GM18909 (cell line): ENCODE measurements around the gene BOK.

ENCODE experiments used
- ATAC-seq: cut with Tn5 transposase; IDR thresholded peaks from one replicate; pipeline ENCODE4 v1.9.1; 2021; ENCODE audit warnings: mild to moderate bottlenecking; ENCODE audit not compliant: unreplicated experiment, poor library complexity

The BOK gene

GRCh38 chr2:241535871-241536655 is 22.5 kb upstream of the BOK start:
- ATAC-seq, result no peak

- ATAC-seq, result no peak
Measured at GRCh38 chr2:241538838-241539615, 19.5 kb upstream of the BOK start.

- no peak for ATAC-seq
Measured at GRCh38 chr2:241539616-241540374, 18.8 kb upstream of the BOK start.

DNA sequence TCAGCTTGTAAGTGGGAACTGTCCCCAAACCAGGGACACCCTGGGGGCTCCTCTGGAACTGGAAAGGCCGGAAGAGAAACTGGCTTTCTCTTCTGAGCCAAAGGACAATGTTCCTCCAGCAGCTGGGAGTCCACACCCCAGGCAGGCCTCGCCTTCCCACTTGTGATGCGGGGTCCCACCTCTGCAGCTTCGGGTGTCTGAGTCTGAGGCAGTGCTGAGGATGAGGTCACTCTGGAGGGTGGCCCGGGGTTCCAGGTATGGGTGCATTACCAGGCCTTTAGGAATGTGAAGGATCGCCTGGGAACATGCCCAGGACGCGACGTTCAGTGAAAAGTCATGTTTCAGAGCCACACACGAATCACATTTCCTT is 18.2 kb upstream of the BOK start:
- ATAC-seq, result no peak

GRCh38 chr2:241540771-241541561 is 17.6 kb upstream of the BOK start:
- ATAC-seq, result no peak

DNA sequence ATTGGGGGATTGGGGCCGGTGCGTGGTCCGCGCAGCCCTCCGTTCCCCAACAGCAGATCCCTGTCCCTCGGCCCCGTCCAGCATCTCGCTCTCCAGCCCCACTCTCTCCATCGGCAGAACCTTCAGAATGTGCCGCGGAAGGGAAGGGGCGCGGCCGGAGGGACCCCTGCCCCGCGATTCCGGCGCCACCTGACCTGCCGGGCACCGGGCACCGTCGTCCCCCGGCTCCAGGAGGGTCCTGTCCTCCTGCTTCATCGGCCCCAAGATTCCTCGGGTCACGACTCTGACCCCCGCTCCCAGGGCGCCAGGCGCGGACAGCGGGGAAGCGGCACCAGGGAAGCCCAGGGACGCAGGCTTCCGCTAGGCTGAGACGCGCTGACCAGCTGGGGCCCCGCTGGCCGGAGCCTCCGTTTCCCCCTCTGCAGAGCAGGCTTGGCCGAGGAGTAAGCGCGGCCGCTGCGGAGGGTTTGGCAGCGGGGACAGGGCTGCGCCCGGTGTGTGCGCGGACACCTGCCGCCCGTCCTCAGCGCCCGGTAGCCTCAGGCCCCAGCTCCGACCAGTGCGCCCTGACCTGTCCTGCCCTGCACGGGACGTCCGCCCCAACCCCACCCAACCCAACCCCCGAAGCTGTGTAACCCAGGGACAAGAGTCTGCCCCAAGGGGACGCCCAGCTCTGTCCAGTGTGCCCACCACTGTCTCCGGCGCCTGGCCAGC is 16.8 kb upstream of the BOK start:
- no peak for ATAC-seq

DNA sequence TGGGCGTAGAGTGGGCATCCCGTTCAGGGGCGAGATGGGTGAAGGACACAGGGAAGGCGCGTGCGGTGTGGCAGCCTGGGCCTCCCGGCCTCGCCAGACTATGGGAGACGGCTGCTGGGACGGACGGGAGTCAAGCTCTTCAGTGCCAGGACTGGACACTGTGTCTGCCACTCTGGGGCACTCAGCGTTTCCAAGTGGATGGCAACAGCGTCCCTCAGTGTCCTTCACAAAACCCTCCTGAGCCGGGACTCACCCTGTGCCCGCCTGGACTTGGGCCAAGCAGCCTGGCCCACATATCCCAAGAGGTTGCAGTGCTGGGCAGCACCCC is 16.3 kb upstream of the BOK start:
- no peak for ATAC-seq

GRCh38 chr2:241545106-241545505 is 13.4 kb upstream of the BOK start:
- no peak for ATAC-seq

GRCh38 chr2:241545523-241546473 is 12.7 kb upstream of the BOK start:
- ATAC-seq, result no peak

- ATAC-seq, result no peak
Measured at GRCh38 chr2:241546771-241547498, 11.6 kb upstream of the BOK start.

DNA sequence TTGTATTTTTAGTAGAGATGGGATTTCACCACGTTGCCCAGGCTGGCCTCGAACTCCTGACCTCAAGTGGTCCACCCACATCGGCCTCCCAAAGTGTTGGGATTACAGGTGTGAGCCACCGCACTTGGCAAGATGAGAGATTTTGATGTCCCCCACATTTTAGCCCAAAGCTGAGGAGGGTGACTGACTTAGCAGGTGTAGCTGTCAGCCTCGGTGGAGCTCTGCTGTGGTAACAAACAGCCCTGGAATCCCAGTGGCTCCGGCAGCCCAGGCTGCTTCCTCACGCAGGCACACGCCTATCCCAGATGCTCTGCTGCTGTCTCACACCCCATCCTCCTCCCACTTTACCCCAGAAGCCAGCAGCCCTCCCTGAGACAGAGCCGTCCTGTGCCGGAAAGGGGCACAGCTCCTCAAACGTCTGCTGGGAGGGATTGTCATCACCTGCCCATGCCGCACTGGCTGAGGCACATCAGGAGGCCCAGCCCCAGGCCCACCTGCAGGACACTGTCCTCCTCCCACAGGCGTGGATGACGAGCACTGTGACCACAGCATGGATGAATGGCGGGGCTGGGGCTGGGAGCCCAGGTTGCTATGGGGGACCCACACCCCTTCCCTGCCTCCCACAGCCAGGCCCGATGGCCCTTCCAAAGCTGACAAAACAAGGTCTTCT is 10.6 kb upstream of the BOK start:
- no peak for ATAC-seq

DNA sequence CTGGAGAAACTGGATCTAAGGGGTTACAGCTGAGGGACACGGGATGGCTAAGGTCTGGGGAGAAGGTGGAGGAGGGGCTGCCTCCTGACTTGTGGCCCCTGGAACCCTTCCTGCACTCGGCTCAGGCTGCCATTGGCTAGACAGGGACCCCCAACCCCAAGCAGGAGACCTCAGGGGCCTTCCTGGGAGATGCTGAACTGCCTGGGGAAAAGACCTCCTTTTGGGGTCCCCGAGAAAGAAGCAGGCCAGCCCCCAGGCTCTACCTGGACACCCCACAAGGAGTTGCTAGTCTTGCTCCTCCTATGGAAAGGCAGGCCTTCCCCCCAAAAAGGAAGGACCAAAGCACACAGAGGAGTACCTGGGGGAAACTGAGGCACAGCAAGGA is 10.1 kb upstream of the BOK start:
- ATAC-seq, result no peak

DNA sequence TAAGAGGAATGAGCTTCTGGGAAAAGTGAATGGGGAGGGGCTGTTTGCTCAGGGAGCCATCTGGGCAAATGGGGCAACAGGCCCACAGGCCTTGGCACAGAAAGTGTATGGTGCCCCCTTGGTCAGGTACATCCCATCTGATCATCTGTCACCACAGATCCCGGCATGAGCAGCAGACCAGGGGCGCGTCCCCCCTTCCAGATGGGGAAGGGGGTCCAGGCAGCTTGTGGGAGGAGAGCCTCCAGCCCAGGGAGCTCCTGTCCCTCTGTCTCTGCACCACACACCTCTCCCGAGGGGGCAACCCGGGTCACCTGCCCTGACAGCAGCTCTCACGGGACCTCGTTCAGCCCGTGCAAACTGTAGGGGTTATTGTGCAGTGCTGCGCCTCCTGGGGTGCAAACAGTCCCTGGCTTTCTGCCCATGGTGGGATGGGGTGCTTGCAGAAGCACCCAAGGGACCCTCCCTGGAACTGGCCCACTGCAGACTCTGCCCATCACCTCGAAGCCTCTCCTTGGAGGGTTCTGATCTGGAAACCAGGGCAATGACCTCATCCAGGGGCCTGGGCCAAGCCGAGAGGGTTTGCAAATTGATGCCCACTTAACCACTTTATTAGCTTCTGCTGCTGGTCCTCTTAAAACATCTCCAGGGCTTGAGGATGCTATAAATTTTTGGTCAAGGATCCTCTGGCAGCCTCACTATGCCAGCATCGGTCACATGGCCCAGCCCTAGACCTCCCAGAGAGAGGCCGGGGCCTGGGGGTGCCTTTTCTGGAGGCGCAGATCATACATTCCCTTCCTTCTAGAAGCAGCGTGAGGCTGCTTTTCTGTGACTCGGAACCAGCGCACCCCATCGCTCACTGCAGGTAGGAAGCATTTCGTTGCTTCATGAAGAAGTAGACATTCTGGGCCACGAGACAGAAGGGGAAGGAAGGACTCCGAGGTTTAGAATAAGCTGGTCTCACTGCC is 7.6 kb upstream of the BOK start:
- no peak for ATAC-seq

DNA sequence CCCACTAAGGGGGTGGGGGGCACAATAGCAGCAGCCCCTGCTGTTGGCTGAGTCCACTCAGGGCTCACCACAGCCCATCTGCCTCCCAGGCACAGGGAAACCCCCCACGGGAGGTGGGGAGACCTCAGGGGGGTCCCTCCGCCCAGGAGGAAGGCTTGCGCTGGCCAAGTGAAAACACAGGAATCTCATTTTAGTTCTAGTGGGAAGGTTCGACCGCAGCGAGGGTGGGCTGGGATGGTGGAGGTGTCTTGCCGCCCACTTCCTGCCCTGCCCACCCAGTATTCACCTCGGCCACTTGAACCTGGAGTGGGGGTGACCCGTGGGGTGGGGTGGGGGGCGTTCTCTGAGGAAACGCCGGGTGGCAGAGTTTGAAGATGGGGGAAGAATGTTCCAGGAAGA is 6.9 kb upstream of the BOK start:
- ATAC-seq, result no peak

GRCh38 chr2:241551998-241552737 is 6.4 kb upstream of the BOK start:
- ATAC-seq, result no peak

GRCh38 chr2:241553512-241553830 is 5.1 kb upstream of the BOK start:
- no peak for ATAC-seq
